Myocyte (in vitro differentiated cells): ENCODE measurements around the gene LCE3D. TPM values are rescaled to one million over a fixed set of nuclear protein-coding genes. Genes with fewer than 3 reads are reported as not detected.
"Not testable (repeated sequence)": the region's sequence is repeated elsewhere in the genome, so short reads cannot be mapped to it uniquely, and the experiment has no call there.

Experiments used
- DNase-seq: peaks from one replicate; pipeline ENCODE4 v3.0.0-alpha.2; 2012; ENCODE audit warnings: low read depth
- polyA plus RNA-seq: library from polyadenylated mRNA; unstranded; fragments of >200 nt; gene quantifications from one replicate; pipeline ENCODE4 v1.2.1, GENCODE V29; 2012; ENCODE audit warnings: missing spikeins
- total RNA-seq: library from RNA; depleted of rRNA; stranded (reverse); fragments of >200 nt; gene quantifications from 2 replicates; pipeline ENCODE4 v1.2.3, GENCODE V29; 2014

LCE3D gene, protein sequence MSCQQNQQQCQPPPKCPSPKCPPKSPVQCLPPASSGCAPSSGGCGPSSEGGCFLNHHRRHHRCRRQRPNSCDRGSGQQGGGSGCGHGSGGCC
- total RNA-seq = not detected in 2 replicates
- polyA plus RNA-seq = not detected

DNA sequence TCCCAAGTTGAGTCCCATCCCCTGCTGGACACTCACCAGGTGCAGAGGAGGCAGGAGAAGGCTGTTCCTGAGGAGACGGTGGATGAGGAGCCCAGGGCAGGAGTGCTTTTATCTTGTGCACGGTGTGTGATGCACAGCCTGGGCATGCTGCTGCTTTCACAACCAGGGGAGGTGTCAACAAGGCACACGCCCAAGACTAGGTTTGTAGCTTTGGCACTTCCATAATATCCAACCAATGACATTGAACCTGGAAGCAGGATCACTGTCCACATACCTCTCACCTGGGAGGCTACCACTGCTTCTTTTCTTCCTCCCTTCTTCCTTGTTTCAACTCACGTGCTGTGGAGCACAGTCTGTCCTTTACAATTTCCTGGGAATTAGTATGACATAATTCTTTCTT lies at the start of gene LCE3D:
LCE3D (minus strand) TSS at position 84 of the 400 bp plus-strand sequence. CDS start 580 bp downstream, outside the sequence.
- no peak for DNase-seq

DNA sequence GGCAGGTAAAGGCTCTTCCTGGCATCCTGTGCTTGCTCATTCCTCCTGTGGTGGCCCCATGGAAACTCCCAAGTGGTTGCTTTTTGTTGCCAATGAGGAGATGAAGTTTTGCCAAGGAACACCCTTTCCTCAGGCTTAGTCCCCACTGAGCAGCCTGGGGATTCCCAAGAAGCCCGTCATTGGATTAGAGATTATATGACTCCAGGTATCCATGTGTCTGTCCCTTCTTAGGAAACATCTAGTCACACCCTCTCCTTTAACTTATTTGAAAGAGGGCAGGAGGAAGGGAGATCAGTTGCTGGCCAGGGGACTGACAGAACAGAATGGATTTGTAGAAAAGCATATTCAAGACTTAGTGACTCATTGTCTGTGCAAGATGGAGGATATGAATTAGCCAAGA lies 46.4 kb upstream of the LCE3D start:
- DNase-seq = no peak

DNA sequence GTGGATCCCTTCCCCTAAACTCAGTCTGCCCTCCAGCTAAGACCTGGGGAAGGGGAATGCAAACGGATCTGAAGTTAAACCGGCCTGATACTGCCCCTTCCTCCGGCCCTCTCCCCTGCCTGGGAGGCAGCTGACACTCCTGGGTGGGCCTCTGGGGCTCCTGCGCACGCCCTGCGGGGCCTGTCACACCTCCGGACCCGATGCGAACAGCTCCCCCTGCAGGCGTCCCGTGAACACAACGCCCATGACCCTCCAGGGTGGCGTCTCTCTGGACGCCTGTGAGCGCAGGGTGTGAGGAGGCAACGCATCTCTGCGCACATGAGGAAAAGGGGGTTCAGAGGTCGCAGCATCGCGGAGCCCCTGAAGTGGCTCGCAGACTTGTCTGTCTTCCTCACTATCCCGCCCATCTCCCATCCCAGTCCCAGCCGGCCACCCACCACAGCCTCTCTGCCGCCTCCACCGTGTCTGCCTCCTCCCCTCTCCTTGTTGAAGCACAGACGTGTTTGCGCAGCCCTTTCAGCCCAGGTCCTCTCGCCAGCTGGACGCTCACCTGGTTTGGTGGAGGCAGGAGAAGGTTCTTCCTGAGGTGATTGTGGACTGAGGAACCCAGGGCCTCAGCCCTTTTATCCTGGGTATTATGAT lies 43.0 kb upstream of the LCE3D start:
- peak; percentile 30 for DNase-seq

DNA sequence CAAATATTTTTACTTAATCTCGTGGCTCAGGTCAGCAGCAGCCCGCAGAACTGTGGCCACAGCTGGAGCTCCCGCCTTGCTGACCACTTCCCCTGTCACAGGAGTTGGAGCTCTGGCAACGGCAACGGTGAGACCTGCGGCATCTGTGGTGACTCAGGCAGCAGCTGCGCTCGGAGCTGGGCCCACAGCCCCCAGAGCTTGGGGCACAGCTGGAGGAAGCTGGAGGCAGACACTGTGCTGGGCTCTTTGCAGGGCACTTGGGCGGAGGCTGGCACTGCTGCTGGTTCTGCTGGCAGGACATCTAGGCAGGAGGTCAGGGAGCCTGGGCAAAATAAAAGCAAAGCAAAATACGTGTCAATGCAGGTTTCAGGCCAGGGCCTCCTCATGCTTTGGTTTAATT lies 42.5 kb upstream of the LCE3D start, which contains the start of gene LCE3A:
LCE3A (minus strand) TSS at position 301 of the 400 bp plus-strand sequence; CDS start at position 301, 0 bp downstream.
- DNase-seq = peak; percentile 88

DNA sequence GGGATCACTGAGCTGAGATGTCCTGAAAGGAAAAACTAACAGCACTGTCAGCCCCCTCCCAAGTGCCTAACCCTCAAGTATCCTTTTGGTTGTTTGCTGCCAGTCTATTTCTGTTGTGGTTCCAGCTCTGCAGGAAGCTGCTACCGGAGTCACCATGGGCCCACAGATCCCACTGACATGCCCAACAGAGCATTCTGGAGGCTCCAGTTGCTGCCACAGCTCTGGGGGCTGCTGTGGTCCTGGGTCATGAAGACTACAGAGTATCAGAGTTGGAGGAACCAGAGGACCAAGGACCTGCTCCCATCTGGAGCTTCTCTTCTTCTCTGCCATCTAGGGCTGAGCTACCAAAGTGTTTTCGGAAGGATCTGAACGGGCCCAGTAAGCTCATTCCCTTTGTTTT lies 41.7 kb upstream of the LCE3D start:
- DNase-seq = peak; percentile 74

DNA sequence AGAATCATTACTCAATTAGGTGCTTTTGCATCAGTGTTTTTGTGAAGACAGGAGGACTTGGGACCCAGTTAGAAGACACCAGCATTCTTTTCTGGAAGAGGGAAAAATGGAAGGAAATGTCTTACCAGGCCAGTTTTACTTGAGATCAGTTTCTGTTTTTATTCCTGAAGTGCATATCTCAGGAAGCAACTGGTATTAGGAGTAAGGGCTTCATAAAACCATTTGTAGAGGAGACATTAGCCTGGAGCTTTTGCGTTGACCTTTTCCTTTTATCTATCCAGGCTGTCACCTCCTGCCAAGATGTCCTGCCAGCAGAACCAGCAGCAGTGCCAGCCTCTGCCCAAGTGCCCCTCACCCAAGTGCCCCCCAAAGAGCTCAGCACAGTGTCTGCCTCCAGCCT lies 33.2 kb upstream of the LCE3D start, which contains the start of gene LCE3B:
LCE3B (plus strand) TSS at position 301 of the 400 bp plus-strand sequence; CDS start at position 301, 0 bp downstream.
- no peak for DNase-seq

DNA sequence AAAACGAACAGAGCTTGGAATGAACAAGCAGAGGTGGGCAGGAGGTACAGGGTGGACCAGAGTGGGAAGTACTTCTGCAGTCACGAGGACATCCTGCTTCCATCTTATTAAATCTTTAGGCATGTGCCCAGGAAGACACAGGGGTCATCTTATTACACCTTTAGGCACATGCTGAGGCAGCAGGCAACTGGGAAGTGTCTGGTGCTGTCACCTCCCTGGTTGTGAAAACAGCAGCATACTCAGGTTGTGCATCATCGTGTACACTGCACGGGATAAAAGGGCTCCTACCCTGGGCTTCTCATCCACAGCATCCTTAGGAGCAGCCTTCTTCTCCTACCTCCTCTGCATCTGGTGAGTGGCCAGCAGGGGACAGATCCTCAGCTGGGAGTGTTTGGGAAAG lies 19.6 kb upstream of the LCE3D start, which contains the start of gene LCE3C:
LCE3C (plus strand) TSS at position 301 of the 400 bp plus-strand sequence. CDS start 498 bp downstream, outside the sequence.
- no peak for DNase-seq

DNA sequence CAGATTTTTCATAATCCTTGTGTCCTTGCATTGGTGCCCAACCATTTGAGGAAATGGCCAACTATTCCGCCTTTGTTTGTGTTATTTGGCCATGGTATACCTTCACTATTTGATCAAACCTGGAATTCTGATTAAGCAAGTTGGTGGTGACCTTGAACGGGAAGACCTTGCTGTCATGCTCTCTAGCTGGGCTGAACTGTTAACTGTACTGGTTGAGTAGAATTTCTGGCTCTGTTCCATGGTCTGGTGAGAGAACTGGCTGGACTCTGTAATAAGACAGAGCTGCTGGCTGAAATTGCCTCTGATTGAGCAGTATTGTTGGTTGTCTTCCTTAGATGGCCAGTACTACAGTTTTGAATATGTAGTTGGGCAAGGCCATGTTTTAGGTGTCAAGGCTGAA lies 16.7 kb upstream of the LCE3D start:
- no peak for DNase-seq

DNA sequence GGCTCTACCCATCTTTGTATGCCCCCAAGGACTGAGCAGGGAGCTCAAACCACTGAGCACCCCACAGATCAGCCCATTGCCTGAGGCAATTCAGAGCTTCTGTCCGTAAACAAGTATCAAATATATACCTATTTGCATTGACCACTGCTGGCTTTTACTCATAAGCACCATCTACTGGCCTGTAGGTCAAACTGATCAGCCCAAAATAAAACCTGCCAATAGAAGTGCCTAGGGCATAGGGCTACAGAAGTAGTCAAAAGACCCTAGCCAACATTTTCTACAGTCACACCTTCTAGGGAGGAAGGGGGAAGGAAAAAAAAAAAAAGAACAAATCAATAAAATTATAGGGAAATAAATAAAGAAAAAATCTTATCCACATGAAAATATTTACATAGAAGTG lies 5.3 kb upstream of the LCE3D start:
- no peak for DNase-seq

DNA sequence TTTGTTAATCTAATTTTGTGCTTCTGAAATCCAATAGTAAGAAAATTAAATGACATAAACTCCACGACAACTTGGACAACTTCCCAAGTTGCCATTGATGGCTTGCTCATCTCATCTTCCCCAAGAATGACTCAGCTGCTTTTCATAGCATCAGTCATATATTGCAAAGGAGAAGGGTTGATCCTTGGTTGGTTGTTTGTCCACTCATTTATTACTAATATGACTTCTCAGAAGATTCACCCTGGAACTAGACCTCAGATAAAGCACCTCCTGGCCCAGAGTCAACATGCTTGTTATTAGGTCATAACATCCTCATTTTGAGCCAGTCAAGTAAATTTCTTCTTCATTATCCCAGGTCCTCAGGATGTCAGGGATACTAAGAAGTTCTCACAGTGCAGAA lies 2.3 kb upstream of the LCE3D start:
- peak; percentile 49 for DNase-seq

DNA sequence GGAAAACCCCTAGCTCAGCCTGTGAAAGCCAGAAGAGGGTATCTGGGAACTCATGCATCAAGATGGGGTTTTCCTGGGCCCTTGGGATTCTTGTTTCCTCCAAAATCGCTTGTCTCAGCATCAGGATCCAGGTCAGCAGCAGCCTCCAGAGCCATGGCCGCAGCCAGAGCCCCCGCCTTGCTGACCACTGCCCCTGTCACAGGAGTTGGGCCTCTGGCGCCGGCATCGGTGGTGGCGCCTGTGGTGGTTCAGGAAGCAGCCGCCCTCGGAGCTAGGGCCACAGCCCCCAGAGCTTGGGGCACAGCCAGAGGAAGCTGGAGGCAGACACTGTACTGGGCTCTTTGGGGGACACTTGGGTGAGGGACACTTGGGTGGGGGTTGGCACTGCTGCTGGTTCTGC lies 790 bp downstream of the LCE3D start:
- DNase-seq = not testable (repeated sequence)

DNA sequence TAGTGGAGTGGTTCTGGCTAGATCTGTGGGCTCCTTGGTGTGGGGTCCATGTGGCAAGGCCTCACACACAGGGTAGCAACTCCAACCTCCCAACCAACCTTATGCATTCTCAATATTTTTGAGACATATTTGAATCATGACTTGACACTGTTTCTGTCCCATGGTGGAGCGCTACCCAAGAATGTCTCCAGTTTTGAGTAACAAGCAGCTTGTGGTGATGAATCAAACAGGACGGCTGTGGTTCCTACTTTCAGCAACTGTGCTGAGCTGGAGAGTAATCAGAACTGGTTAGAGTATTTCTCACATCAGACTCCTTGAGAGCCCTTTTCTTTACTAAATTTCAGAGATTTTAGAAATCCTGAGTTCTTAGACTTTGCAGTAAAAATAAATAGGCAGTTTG lies 3.1 kb downstream of the LCE3D start:
- peak; percentile 60 for DNase-seq

DNA sequence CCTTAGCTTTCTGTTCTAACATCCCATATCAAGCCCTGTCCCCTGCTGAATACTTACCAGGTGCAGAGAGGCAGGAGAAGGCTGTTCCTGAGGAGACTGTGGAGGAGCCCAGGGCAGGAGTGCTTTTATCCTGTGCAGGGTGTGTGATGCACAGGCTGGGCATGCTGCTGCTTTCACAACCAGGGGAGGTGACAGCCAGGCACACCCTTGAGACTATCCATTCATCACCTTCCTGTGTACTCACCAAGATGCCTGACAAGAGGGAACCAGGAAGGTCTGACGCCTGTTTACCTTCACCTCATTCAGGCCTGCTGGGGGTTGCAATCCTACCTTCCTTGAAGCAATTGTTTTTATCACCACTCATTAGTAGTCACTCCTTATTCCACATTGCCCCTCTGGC lies 13.6 kb downstream of the LCE3D start, which contains the start of gene LCE3E:
LCE3E (minus strand) TSS at position 100 of the 400 bp plus-strand sequence. CDS start 572 bp downstream, outside the sequence.
- no peak for DNase-seq

DNA sequence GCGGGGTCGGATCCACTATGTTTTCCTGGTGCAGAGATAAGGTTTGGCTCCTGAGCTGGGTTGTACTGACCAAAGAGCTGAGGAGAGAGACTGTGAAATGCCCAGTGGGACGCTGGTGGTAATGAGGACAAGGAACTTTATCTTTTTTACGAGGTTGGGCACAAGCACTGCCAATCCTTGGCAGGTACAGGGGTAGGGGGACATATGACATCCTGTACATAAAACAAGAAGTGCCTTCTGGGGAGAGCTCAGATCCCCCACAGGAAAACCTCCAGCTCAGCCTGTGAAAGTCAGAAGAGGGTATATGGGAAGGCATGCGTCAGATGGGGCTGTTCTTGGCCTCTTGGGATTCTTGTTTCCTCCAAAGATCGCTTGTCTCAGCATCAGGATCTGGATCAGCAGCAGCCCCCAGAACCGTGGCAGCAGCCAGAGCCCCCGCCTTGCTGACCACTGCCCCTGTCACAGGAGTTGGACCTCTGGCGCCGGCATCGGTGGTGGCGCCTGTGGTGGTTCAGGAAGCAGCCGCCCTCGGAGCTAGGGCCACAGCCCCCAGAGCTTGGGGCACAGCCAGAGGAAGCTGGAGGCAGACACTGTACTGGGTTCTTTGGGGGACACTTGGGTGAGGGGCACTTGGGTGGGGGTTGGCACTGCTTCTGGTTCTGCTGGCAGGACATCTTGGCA lies 14.6 kb downstream of the LCE3D start:
- DNase-seq = no peak

DNA sequence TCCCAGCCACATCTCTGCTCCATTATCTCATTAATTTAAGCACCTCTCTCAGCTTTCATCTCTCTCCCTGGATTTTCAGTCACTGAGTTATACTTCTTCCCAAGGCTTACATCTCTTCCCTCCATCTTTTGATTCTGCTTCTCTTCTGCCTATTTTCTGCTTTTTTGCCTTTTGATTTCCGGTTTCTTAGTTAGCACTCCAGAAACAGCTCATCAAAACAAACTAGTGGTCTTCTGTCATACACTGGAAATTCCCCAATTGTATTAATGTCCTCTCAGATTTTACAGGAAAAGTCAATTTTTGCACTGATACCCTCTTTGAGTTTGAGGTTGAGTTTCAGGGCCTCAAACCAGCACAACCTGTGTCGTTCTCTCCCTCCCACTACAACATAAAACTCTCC lies 15.2 kb downstream of the LCE3D start:
- no peak for DNase-seq

DNA sequence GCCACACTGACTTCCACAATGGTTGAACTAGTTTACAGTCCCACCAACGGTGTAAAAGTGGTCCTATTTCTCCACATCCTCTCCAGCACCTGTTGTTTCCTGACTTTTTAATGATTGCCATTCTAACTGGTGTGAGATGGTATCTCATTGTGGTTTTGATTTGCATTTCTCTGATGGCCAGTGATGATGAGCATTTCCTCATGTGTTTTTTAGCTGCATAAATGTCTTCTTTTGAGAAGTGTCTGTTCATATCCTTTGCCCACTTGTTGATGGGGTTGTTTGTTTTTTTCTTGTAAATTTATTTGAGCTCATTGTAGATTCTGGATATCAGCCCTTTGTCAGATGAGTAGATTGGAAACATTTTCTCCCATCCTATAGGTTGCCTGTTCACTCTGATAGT lies 32.0 kb downstream of the LCE3D start:
- DNase-seq = not testable (repeated sequence)

DNA sequence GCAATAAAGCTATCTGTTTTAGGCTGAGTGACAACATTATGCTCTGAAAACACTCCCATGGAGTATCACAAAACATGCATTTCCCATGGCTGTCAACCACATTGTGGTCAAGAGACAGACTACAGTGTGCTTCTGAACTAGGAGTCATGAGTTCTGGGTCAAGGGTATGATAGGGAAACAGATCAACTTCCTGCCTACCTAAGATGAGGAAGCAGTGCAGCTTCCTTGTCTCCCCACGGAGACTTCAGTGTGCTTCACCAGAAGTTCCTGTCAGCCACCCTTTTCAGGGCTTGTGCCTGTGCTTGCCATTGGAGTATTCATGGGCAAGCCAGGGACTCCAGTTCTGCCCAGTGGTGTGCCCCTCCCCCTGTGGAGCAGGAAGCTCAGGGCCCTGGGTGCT lies 33.6 kb downstream of the LCE3D start:
- no peak for DNase-seq

DNA sequence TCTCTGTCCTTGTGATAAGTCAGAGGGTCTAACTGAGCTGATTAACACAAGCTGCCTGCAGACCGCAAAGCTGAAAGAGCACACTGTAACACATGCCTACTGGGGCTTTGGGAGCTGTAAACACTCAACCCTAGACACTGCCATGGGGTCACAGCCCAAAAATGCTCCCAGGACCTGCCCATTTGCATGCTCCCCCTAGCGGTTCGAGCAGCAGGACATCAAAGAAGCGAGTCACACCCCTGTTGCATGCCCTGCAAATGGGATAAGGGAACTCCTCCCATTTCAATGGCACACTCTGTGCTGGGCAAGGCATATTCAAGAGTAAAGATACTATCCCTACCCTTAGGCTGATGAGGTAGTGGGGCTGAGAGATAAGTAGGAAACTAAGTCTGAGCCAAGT lies 36.5 kb downstream of the LCE3D start:
- DNase-seq = peak; percentile 5

DNA sequence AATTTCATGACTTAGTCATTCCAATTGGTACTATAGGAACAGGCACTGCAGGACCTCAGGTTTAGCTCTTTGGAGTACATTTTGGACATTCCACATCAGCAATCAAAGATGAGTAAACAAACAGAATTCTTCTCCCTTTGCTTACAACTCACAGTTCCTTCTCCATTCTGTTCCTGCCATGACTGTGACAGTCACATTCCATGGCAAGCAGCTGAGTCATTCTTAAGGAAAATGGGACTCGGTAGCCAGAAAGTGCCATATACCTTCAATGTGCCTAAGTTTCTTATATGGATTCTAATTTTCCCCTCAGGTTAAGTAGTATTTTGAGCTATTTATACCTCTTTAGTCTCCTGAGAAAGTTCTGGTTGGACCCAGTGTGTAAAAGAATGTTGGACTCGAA lies 40.4 kb downstream of the LCE3D start:
- DNase-seq = no peak

DNA sequence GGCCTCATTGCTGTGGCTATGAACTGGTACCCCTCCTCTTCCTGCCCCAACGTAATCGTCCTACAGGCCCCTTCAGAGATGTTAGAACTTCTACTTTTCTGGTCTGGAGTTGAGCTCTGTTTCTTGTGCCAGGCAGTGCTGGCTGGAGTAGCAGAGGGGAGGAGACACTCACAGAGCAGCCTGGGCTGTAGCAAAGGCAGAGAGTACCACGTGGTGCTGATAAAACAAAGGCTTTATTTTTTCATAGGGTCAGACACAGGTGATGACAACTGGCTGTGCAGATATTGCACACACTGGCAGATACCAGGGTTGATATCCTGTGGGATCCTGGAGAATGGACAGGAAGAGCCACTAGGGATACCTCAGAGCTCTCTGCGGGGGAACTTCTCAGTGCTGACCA lies 42.8 kb downstream of the LCE3D start:
- no peak for DNase-seq

DNA sequence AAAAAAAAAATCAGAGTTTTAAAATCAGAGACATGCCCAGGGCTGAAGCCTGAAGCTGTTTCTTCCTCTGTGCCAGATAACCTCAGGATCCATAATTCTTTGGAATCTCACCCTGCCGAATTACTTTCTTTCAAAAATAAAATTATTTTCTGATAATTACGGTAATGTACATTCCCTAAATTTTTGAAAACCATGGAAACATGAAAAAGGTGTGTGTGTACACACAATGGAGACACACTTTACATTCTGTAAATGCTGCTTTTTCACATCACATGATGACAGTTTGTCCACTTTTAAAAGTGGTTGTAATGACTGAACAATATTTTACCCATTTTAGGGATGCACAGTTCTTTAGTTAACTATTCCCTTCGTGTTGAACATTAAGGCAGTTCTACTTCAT lies 44.5 kb downstream of the LCE3D start:
- no peak for DNase-seq

DNA sequence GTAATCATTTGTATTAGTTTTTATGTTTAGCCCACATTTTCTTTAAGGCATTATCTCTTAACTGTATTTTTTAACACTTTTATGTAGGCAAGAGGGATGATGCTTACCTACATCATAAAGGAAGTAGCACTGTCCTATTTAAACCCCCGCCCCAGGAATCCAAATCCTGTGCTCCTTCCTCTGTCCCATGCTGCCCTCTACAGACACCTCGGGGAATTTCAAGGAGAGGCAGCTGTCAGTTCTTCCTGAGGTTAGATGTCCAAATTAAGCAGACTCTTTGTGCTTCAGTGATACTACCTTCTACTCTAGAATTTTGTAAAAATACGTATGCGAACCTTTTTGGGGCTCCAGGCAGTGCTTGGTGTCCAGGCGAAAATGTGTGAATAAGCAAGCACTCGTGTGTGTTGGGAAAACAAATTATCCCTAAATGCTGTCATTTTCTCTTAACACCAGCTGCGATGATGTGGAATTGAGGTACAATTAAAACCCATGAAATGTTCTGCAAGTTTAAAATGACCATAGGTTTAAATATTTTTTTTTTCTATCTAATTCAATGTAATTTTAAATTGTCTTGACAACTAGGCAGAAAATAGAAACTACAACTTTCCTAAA lies 46.9 kb downstream of the LCE3D start:
- DNase-seq = peak; percentile 73
